Ishikawa (cell line): ENCODE data around the gene FAM171A2.

Experiments
- CEBPB ChIP-seq: IDR thresholded peaks from 2 replicates; pipeline ENCODE4 v1.6.1; 2012
- CREB1 ChIP-seq: IDR thresholded peaks from 2 replicates; pipeline ENCODE4 v1.6.1; 2012; ENCODE audit warnings: low read depth
- EGR1 ChIP-seq: IDR thresholded peaks from 2 replicates; pipeline ENCODE4 v1.6.1; 2012
- EP300 ChIP-seq: IDR thresholded peaks from 2 replicates; pipeline ENCODE4 v1.6.1; 2012; ENCODE audit warnings: borderline replicate concordance
- FOXM1 ChIP-seq: IDR thresholded peaks from 2 replicates; pipeline ENCODE4 v1.6.1; 2012; ENCODE audit warnings: low read depth, borderline replicate concordance
- NFIC ChIP-seq: IDR thresholded peaks from 2 replicates; pipeline ENCODE4 v1.6.1; 2012
- RAD21 ChIP-seq: IDR thresholded peaks from 2 replicates; pipeline ENCODE4 v1.6.1; 2012; ENCODE audit warnings: low read depth
- TAF1 ChIP-seq: IDR thresholded peaks from 2 replicates; pipeline ENCODE4 v1.6.1; 2012; ENCODE audit warnings: low read depth, mild to moderate bottlenecking
- TCF12 ChIP-seq: IDR thresholded peaks from 2 replicates; pipeline ENCODE4 v1.6.1; 2012; ENCODE audit warnings: low read depth
- TEAD4 ChIP-seq: IDR thresholded peaks from 2 replicates; pipeline ENCODE4 v1.6.1; 2012
- USF1 ChIP-seq: IDR thresholded peaks from 2 replicates; pipeline ENCODE4 v1.6.1; 2012
- YY1 ChIP-seq: IDR thresholded peaks from 2 replicates; pipeline ENCODE4 v1.6.1; 2012; ENCODE audit warnings: low read depth
- ZBTB7A ChIP-seq: IDR thresholded peaks from 2 replicates; pipeline ENCODE4 v1.6.1; 2012; ENCODE audit warnings: low read depth
- TF ChIP-seq, protein P1 (sequence below): IDR thresholded peaks from 2 replicates; pipeline ENCODE4 v1.6.1; 2012
- TF ChIP-seq, protein P2 (sequence below): IDR thresholded peaks from 2 replicates; pipeline ENCODE4 v1.6.1; 2012; ENCODE audit warnings: low read depth, mild to moderate bottlenecking

FAM171A2 gene

DNA sequence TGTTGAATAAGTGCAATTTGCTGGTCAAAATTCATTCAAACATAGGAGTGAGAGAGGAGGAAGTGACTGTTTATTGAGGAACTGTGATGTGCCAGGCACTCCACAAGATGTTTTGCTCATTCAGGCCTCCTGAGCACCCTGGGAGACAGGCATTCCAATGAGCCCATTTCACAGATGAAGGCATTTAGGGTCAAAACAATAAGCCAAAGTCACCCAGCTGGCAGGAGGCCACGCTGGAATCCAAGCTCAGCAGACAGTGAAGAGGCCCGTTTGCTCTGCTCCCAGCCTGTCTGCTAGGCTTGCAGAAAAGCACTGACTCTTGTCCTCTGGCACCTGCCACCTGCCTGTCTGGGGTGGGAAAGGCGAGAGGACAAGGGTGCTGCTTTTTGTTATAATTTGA lies 28.9 kb downstream of the FAM171A2 start:
- TF ChIP-seq NFIC (peak; percentile 19; the same call in 1 of the 2 replicates), EGR1 (no peak), TAF1 (no peak)

GRCh38 chr17:44334315-44334714 lies 29.3 kb downstream of the FAM171A2 start:
- no peak for TF ChIP-seq CREB1
- TF ChIP-seq, protein P1, sequence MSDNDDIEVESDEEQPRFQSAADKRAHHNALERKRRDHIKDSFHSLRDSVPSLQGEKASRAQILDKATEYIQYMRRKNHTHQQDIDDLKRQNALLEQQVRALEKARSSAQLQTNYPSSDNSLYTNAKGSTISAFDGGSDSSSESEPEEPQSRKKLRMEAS = no peak
- no peak for TF ChIP-seq USF1
- no peak for TF ChIP-seq NFIC
- TF ChIP-seq YY1 = no peak
- no peak for TF ChIP-seq EP300

DNA sequence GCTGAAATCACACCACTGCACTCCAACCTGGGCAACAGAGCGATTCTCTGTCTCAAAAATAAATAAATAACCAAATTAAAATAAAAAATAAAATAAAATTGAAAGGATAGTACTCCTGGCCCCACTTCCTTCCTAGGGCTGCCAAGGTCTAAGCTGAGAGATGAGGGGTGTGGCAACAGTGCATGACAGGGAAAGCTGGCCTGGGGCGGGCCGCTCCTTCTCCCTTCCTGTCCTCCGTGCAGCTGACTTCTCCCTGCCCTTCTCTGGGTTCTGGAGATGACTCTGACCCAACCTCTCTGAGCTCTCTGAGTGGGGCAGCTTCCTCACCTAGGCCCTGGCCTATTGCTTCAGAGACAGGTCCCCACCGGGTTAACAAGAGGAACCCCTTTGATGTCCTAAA lies 30.3 kb downstream of the FAM171A2 start:
- TF ChIP-seq CEBPB (no peak), CREB1 (no peak), EGR1 (no peak), YY1 (no peak), FOXM1 (no peak), ZBTB7A (no peak), TAF1 (no peak), USF1 (no peak), TCF12 (no peak), NFIC (no peak), RAD21 (no peak), TEAD4 (no peak), EP300 (no peak)
- TF ChIP-seq, protein P2, sequence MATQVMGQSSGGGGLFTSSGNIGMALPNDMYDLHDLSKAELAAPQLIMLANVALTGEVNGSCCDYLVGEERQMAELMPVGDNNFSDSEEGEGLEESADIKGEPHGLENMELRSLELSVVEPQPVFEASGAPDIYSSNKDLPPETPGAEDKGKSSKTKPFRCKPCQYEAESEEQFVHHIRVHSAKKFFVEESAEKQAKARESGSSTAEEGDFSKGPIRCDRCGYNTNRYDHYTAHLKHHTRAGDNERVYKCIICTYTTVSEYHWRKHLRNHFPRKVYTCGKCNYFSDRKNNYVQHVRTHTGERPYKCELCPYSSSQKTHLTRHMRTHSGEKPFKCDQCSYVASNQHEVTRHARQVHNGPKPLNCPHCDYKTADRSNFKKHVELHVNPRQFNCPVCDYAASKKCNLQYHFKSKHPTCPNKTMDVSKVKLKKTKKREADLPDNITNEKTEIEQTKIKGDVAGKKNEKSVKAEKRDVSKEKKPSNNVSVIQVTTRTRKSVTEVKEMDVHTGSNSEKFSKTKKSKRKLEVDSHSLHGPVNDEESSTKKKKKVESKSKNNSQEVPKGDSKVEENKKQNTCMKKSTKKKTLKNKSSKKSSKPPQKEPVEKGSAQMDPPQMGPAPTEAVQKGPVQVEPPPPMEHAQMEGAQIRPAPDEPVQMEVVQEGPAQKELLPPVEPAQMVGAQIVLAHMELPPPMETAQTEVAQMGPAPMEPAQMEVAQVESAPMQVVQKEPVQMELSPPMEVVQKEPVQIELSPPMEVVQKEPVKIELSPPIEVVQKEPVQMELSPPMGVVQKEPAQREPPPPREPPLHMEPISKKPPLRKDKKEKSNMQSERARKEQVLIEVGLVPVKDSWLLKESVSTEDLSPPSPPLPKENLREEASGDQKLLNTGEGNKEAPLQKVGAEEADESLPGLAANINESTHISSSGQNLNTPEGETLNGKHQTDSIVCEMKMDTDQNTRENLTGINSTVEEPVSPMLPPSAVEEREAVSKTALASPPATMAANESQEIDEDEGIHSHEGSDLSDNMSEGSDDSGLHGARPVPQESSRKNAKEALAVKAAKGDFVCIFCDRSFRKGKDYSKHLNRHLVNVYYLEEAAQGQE = no peak
- TF ChIP-seq, protein P1 = no peak

DNA sequence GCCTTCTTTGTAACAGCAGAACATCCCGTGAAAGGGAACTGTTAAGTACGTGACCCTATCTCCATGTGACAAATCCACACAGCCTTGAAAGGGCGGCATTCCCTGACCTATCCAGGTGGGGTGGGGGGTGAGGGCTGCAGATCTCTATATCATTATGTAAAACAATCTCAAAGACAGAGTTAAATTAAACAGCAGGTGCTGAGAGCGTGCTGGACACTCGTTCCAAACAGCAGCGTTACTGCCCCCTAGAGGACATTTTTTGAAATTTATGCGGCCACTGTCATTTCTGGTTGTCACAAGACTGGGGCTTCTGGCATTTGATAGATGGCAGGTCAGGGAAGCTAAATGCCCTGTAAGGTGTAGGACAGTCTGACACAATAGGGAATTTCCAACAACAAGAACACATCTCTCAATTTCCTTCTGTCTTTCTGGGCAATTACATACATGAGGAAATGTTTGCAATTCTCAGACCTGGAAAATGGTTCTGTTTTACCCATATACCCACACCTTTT lies 32.3 kb downstream of the FAM171A2 start:
- TF ChIP-seq RAD21 = peak; percentile 82
- no peak for TF ChIP-seq EP300

DNA sequence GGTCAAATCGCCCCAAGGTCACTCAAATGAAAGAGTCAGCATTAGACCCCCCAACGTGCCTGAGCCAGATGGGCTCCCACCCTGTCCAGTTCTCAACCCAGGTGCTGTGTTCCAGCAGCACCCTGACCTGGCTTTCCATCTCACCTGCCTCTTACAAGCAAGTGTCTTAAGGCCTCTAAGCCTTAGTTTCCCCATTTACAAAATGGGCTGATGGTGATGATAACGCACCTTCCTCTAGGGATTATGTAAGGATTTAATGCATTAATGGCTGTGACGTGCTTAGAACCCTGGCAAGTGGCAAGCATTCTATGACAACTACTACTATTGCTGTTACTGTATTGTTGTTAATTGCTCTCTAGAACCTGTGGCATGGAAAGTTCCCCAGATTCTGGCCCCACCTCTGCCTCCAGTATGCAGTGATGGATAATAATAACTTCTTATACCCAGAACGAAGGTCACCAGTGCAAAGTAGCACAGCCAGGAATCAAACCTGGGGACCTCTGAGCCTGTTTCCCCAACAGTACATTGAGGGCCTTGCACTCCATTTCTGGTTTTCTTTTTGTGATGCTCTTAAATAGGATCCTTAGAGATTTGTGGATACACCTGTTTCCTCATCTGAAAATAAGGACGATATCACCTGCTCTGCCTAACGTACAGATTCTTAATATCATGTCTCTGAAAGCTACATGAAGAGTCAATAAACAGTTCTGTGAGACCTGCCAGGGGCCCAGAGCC lies 35.8 kb downstream of the FAM171A2 start:
- TF ChIP-seq YY1 = no peak
- TF ChIP-seq NFIC = no peak
- no peak for TF ChIP-seq USF1
- TF ChIP-seq EP300 = no peak
- TF ChIP-seq ZBTB7A = no peak
- no peak for TF ChIP-seq EGR1
- no peak for TF ChIP-seq TEAD4
- TF ChIP-seq, protein P2 = no peak
- TF ChIP-seq TAF1 = no peak
- TF ChIP-seq TCF12 = no peak
- TF ChIP-seq CREB1 = no peak
- no peak for TF ChIP-seq FOXM1
- TF ChIP-seq, protein P1 = no peak
- TF ChIP-seq CEBPB = no peak
- TF ChIP-seq RAD21 = no peak

GRCh38 chr17:44326861-44327444 lies 36.7 kb downstream of the FAM171A2 start:
- TF ChIP-seq ZBTB7A (no peak), EP300 (0 out of 2 replicates have a peak, but pooled peaks have one; percentile 36), NFIC (no peak), TCF12 (peak; percentile 52; the same call in 1 of the 2 replicates), TAF1 (peak; percentile 38; the same call in 1 of the 2 replicates), YY1 (peak; percentile 18; the same call in 1 of the 2 replicates), TEAD4 (peak; percentile 62), FOXM1 (no peak), RAD21 (0 out of 2 replicates have a peak, but pooled peaks have one; percentile 10), EGR1 (no peak), CREB1 (peak; percentile 67; the same call in 1 of the 2 replicates), USF1 (peak; percentile 91)
- TF ChIP-seq, protein P1 = peak; percentile 96
